ENCODE results near the gene IFFO2.

IFFO2 gene

GRCh38 chr1:18881642-18882431, 74.6 kb downstream of the IFFO2 start:
- no peaks in the 10 kb centered on the region for H3K79me2 ChIP-seq (ENCODE audit: insufficient read depth, low read length)
- H3F3A ChIP-seq (ENCODE audit: insufficient read depth, low read length): no peaks in the 10 kb centered on the region
- H3K9ac ChIP-seq (ENCODE audit: low read length): no peak overlapping the region
- H3K36me3 ChIP-seq (ENCODE audit: insufficient read depth, low read length): no peaks in the 10 kb centered on the region
- H3K4me2 ChIP-seq (ENCODE audit: low read length): no peak overlapping the region
- no peak overlapping the region for H3K27ac ChIP-seq (ENCODE audit: low read depth, low read length, poor library complexity, severe bottlenecking)
- H3K27me3 ChIP-seq (ENCODE audit: insufficient read depth, low read length): no peaks in the 10 kb centered on the region
- no peak overlapping the region for H2AFZ ChIP-seq (ENCODE audit: low read length)
- TF ChIP-seq CTCF (IDR thresholded peaks at IDR 0.05; ENCODE audit: low read length) (no peak), EZH2 (IDR thresholded peaks at IDR 0.05; ENCODE audit: borderline replicate concordance, low read length) (no peak)
- no peaks in the 10 kb centered on the region for H3K9me2 ChIP-seq (ENCODE audit: low read depth, low read length)
- no peak overlapping the region for H3K4me3 ChIP-seq (ENCODE audit: low read depth, low read length, poor library complexity, severe bottlenecking)
- no peaks in the 10 kb centered on the region for H4K20me1 ChIP-seq (ENCODE audit: insufficient read depth, low read length)
- no peaks in the 10 kb centered on the region for H3K4me1 ChIP-seq (ENCODE audit: insufficient read depth, low read length, severe bottlenecking)
- H3K9me3 ChIP-seq (ENCODE audit: low read length): no peaks in the 10 kb centered on the region

GRCh38 chr1:18881164-18881563, 75.3 kb downstream of the IFFO2 start:
- Histone ChIP-seq H2AFZ (ENCODE audit: low read length) (no peak overlapping the region), H3K36me3 (ENCODE audit: insufficient read depth, low read length) (no peaks in the 10 kb centered on the region), H3K4me3 (ENCODE audit: low read depth, low read length, poor library complexity, severe bottlenecking) (no peak overlapping the region), H4K20me1 (ENCODE audit: insufficient read depth, low read length) (no peaks in the 10 kb centered on the region), H3K4me1 (ENCODE audit: insufficient read depth, low read length, severe bottlenecking) (no peaks in the 10 kb centered on the region), H3K79me2 (ENCODE audit: insufficient read depth, low read length) (no peaks in the 10 kb centered on the region), H3K4me2 (ENCODE audit: low read length) (no peak overlapping the region), H3F3A (ENCODE audit: insufficient read depth, low read length) (no peaks in the 10 kb centered on the region), H3K9me2 (ENCODE audit: low read depth, low read length) (no peaks in the 10 kb centered on the region), H3K9ac (ENCODE audit: low read length) (no peak overlapping the region), H3K9me3 (ENCODE audit: low read length) (no peaks in the 10 kb centered on the region), H3K27me3 (ENCODE audit: insufficient read depth, low read length) (no peaks in the 10 kb centered on the region), H3K27ac (ENCODE audit: low read depth, low read length, poor library complexity, severe bottlenecking) (no peak overlapping the region)
- TF ChIP-seq CTCF (IDR thresholded peaks at IDR 0.05; ENCODE audit: low read length): no peak
- TF ChIP-seq EZH2 (IDR thresholded peaks at IDR 0.05; ENCODE audit: borderline replicate concordance, low read length): no peak

- Histone ChIP-seq H2AFZ (ENCODE audit: low read length) (no peak overlapping the region), H3K9me2 (ENCODE audit: low read depth, low read length) (no peaks in the 10 kb centered on the region), H3K79me2 (ENCODE audit: insufficient read depth, low read length) (no peaks in the 10 kb centered on the region), H3K9ac (ENCODE audit: low read length) (no peak overlapping the region), H3K36me3 (ENCODE audit: insufficient read depth, low read length) (no peaks in the 10 kb centered on the region), H3K27me3 (ENCODE audit: insufficient read depth, low read length) (no peaks in the 10 kb centered on the region), H3K4me2 (ENCODE audit: low read length) (no peak overlapping the region), H3K27ac (ENCODE audit: low read depth, low read length, poor library complexity, severe bottlenecking) (no peak overlapping the region), H3K4me3 (ENCODE audit: low read depth, low read length, poor library complexity, severe bottlenecking) (no peak overlapping the region), H4K20me1 (ENCODE audit: insufficient read depth, low read length) (no peaks in the 10 kb centered on the region), H3F3A (ENCODE audit: insufficient read depth, low read length) (no peaks in the 10 kb centered on the region), H3K9me3 (ENCODE audit: low read length) (no peaks in the 10 kb centered on the region), H3K4me1 (ENCODE audit: insufficient read depth, low read length, severe bottlenecking) (no peaks in the 10 kb centered on the region)
- TF ChIP-seq CTCF (IDR thresholded peaks at IDR 0.05; ENCODE audit: low read length) (no peak), EZH2 (IDR thresholded peaks at IDR 0.05; ENCODE audit: borderline replicate concordance, low read length) (no peak)
Observed at GRCh38 chr1:18880585-18880984, 75.9 kb downstream of the IFFO2 start.

All from OCI-LY1 (cell line).